ENCODE results near the gene CTIF.

GRCh38 chr18:48773821-48774220, 235.0 kb downstream of the CTIF start:
- no peak for TF ChIP-seq EZH2 (IDR thresholded peaks at IDR 0.05; ENCODE audit: borderline replicate concordance)
- TF ChIP-seq CTCF (IDR thresholded peaks at IDR 0.05; ENCODE audit: poor library complexity): no peak
- TF ChIP-seq EZH2phosphoT487 (IDR thresholded peaks at IDR 0.05; ENCODE audit: low read depth, severe bottlenecking, unreplicated experiment): no peak

Data from hepatocyte (in vitro differentiated cells).